Transverse colon (tissue), 4 donors: ENCODE measurements around the gene GNB3. TPM values are rescaled to one million over a fixed set of nuclear protein-coding genes. Genes with fewer than 3 reads are reported as not detected.

Experiments
- DNase-seq: peaks from one replicate; pipeline ENCODE4 v3.0.0-alpha.2; 2019
- H3K27ac ChIP-seq, 4 donors: fragments of 200-600 bp; sonication (generic); 2 replicates each; pipeline ENCODE4 v1.5.1; 2016 to 2018; ENCODE audit warnings: inconsistent platforms in 4 of 4
- H3K27me3 ChIP-seq: fragments of 200-600 bp; sonication (generic); 2 replicates; pipeline ENCODE4 v1.5.1; 2017; ENCODE audit warnings: inconsistent platforms
- H3K36me3 ChIP-seq, 4 donors: fragments of 200-600 bp; sonication (generic); 2 replicates each; pipeline ENCODE4 v1.5.1; 2017 to 2019; ENCODE audit warnings: inconsistent platforms in 4 of 4
- H3K4me1 ChIP-seq, 4 donors: fragments of 200-600 bp; sonication (generic); 2 replicates each; pipeline ENCODE4 v1.5.1; 2017 to 2020; ENCODE audit warnings: inconsistent platforms in 4 of 4
- H3K4me3 ChIP-seq, 4 donors: fragments of 200-600 bp; sonication (generic); 1 replicate in 1 of 4; 2 replicates in 3 of 4; pipeline versions ENCODE4 v1.5.1 to v1.6.1; 2017 to 2019; ENCODE audit warnings: inconsistent platforms in 4 of 4
- H3K9me3 ChIP-seq, 2 donors: fragments of 200-600 bp; sonication (generic); 2 replicates each; pipeline ENCODE4 v1.5.1; 2017 to 2019; ENCODE audit warnings: inconsistent platforms in 2 of 2
- EP300 ChIP-seq: sonication (generic); formaldehyde crosslinking; IDR thresholded peaks from one replicate; pipeline ENCODE4 v1.6.1; 2017; ENCODE audit warnings: antibody characterized with exemption, low read depth
- POLR2A ChIP-seq: fragments of 450-650 bp; IDR thresholded peaks from one replicate; pipeline ENCODE4 v1.6.1; 2016; ENCODE audit warnings: antibody characterized with exemption, mild to moderate bottlenecking, moderate library complexity
- POLR2AphosphoS5 ChIP-seq, 3 donors: sonication (generic); formaldehyde crosslinking; IDR thresholded peaks; one replicate each; pipeline ENCODE4 v1.6.1; 2016; ENCODE audit warnings: antibody characterized with exemption in 3 of 3
- WGBS, 2 donors: methylation state at CpG; one replicate each; pipeline ENCODE4 v1.1.5; 2018; ENCODE audit warnings: low coverage in 1 of 2; 5-methylcytosine and 5-hydroxymethylcytosine counted together
- in situ Hi-C, 4 donors: fragments of 200-750 bp; cut with MboI; loops; one replicate each; pipeline versions ENCODE4 v1.15.0 to v1.15.1; 2017; ENCODE audit warnings: low sequenced_read_pairs in 3 of 4, low pct_ligation_motif_present in 1 of 4, low pct_unique_long_range_greater_than_20kb in 1 of 4
- intact Hi-C: fragments of 100-400 bp; cut with DNase I; formaldehyde crosslinking; loops from one replicate; pipeline ENCODE4 v1.15.1; 2023; ENCODE audit warnings: low total_unique reads
- total RNA-seq, 4 donors: library from RNA; depleted of rRNA; stranded (reverse); fragments of >200 nt; gene quantifications; one replicate each; pipeline ENCODE4 v1.1.0, GENCODE V29; 2016
- TF ChIP-seq, protein P1 (sequence below), 5 experiments: fragments of 200-600 bp in 3 of 5; fragments of 450-650 bp in 2 of 5; sonication (generic) in 3 of 5; IDR thresholded peaks; 1 replicate in 2 of 5; 2 replicates in 3 of 5; pipeline ENCODE4 v1.5.1; 2016 to 2017; ENCODE audit warnings: antibody characterized with exemption in 5 of 5, inconsistent platforms in 3 of 5, mild to moderate bottlenecking in 2 of 5, moderate library complexity in 1 of 5

Gene GNB3
- total RNA-seq, 4 donors from 2014 or later, result 0.14 to 0.32 TPM; not detected in 2

GRCh38 chr12:6836851-6837250, 3.9 kb upstream of the GNB3 start:
- intact Hi-C loops (no loop called here), in situ Hi-C loops (loop anchor here in 2 of 4 donors (25.0 kb wide), 1 partner anchor 100 kb away; no protein-coding TSS in a partner anchor)
- H3K4me3 ChIP-seq, result no peak overlapping the region
- TF ChIP-seq EP300 (no peak), POLR2A (no peak), POLR2AphosphoS5 (IDR thresholded peaks at IDR 0.05) (no peak)
- TF ChIP-seq, protein P1, sequence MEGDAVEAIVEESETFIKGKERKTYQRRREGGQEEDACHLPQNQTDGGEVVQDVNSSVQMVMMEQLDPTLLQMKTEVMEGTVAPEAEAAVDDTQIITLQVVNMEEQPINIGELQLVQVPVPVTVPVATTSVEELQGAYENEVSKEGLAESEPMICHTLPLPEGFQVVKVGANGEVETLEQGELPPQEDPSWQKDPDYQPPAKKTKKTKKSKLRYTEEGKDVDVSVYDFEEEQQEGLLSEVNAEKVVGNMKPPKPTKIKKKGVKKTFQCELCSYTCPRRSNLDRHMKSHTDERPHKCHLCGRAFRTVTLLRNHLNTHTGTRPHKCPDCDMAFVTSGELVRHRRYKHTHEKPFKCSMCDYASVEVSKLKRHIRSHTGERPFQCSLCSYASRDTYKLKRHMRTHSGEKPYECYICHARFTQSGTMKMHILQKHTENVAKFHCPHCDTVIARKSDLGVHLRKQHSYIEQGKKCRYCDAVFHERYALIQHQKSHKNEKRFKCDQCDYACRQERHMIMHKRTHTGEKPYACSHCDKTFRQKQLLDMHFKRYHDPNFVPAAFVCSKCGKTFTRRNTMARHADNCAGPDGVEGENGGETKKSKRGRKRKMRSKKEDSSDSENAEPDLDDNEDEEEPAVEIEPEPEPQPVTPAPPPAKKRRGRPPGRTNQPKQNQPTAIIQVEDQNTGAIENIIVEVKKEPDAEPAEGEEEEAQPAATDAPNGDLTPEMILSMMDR (IDR thresholded peaks at IDR 0.05), result no peak
- H3K27ac ChIP-seq, result no peak overlapping the region
- H3K4me1 ChIP-seq, result no peaks in the 10 kb centered on the region
- DNase-seq, result no peak
- H3K36me3 ChIP-seq, result no peaks in the 10 kb centered on the region
- WGBS, 2 donors, result 86 to 100% methylated on average over 1 to 16 of the region's 16 CpGs
- H3K27me3 ChIP-seq, result no peaks in the 10 kb centered on the region
- no peaks in the 10 kb centered on the region for H3K9me3 ChIP-seq

DNA sequence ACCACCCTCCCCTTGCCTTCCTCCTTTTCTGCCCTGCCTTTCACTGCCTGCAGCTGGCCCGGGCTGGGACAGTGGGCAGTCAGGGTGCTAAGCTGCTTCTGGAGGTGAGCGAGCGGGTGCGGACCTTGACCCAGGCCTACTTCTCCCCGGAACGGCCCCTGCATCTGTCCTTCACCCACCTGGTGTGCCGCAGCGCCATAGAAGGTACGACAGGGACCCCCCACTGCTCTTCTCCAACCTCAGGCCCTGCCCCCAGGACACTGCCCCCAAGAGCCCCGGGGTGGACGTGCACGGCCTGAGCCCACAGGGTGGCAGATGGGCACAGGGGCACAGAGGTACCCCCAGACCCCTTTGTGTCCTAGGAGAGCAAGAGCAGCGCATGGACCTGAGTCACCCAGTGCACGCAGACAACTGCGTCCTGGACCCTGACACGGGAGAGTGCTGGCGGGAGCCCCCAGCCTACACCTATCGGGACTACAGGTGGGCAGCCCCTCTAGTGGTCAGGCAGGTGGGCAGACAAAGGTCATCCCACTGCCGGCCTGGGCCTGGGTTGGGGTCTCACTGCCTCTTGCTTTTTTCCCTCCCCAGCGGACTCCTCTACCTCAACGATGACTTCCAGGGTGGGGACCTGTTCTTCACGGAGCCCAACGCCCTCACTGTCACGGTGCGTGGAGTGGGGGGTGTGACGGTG, 3.2 kb upstream of the GNB3 start:
- Histone ChIP-seq H3K4me3 (no peak overlapping the region), H3K27me3 (no peaks in the 10 kb centered on the region), H3K9me3 (no peaks in the 10 kb centered on the region), H3K36me3 (no peaks in the 10 kb centered on the region), H3K27ac (no peak overlapping the region), H3K4me1 (no peaks in the 10 kb centered on the region)
- in situ Hi-C loops, result loop anchor here in 2 of 4 donors (25.0 kb wide), 1 partner anchor 100 kb away; no protein-coding TSS in a partner anchor
- DNase-seq, result no peak
- no peak for TF ChIP-seq POLR2AphosphoS5 (IDR thresholded peaks at IDR 0.05)
- TF ChIP-seq POLR2A, result no peak
- TF ChIP-seq, protein P1 (IDR thresholded peaks at IDR 0.05), result no peak
- WGBS, 2 donors, result 90% methylated on average over 26 of the region's 26 CpGs; no CpG with 5 or more reads in 1 of the 2 donors
- intact Hi-C loops, result no loop called here

DNA sequence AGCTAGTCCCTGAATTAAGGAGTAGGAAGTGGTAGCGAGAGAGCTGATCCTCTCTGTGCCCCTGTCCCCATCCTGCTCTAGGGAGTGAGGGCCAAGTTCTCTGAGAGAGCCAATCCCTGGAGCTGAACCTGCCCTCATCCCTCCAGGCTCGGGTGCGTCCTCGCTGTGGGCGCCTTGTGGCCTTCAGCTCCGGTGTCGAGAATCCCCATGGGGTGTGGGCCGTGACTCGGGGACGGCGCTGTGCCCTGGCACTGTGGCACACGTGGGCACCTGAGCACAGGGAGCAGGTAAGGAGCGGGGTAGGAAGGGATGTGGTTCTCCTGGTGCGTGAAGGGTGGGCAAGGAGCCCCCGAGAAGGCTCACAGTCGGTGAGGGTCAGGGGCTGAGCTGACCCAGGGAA, 1.9 kb upstream of the GNB3 start:
- no peak overlapping the region for H3K27ac ChIP-seq
- TF ChIP-seq POLR2AphosphoS5 (IDR thresholded peaks at IDR 0.05), result no peak
- no peak for TF ChIP-seq EP300
- TF ChIP-seq, protein P1 (IDR thresholded peaks at IDR 0.05), result no peak
- no peak for TF ChIP-seq POLR2A
- in situ Hi-C loops, result loop anchor here in 2 of 4 donors (25.0 kb wide), 1 partner anchor 102 kb away; no protein-coding TSS in a partner anchor
- no peaks in the 10 kb centered on the region for H3K9me3 ChIP-seq
- no peaks in the 10 kb centered on the region for H3K36me3 ChIP-seq
- no peak for DNase-seq
- no peak overlapping the region for H3K4me3 ChIP-seq
- intact Hi-C loops, result no loop called here
- WGBS, 2 donors, result 80 to 88% methylated on average over 1 to 16 of the region's 16 CpGs
- H3K4me1 ChIP-seq, result no peaks in the 10 kb centered on the region
- no peaks in the 10 kb centered on the region for H3K27me3 ChIP-seq

DNA sequence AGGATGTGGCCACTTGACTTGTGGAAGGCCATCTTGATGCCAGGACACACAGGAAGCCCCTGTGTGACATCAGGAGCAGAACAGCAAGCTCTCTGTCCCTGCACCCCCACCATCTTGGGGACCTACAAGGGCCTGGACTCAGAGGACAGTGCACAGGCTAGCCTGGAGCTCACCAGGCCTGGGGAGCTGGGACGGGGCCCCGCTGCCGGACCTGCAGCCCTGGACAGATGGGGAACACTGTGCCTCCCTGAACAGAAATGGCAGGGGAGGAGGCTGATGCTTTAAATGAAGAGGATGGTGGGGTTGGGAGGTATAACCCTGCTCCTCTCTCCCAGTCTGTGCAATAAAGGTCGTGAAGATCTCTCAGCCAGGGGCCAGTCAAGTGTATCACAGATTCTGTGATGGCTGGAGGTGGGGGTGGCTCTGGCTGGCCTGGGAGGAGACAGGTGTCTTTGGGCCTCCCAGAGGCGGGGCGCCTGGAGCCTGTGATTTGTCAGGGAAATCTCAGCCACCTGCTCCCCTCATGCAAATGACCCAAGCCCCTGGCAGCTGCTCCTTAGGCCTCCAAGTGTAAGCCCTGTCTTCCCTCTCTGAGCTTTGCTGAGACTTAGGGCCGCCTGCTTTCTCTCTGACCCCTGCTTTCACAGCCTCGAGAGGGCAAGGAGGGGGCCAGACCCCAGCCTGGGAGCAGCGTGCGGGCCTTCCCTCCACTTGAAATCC, 1.1 kb upstream of the GNB3 start:
- intact Hi-C loops, result no loop called here
- TF ChIP-seq, protein P1 (IDR thresholded peaks at IDR 0.05), result no peak
- TF ChIP-seq POLR2AphosphoS5 (IDR thresholded peaks at IDR 0.05), result no peak
- 69 to 71% methylated on average over 4 to 10 of the region's 10 CpGs for WGBS, 2 donors

More for the DNA sequence above, 1.1 kb upstream of the GNB3 start:
- no peaks in the 10 kb centered on the region for H3K9me3 ChIP-seq
- no peaks in the 10 kb centered on the region for H3K36me3 ChIP-seq
- H3K27me3 ChIP-seq, result no peaks in the 10 kb centered on the region
- no peaks in the 10 kb centered on the region for H3K4me1 ChIP-seq
- no peak overlapping the region for H3K4me3 ChIP-seq
- DNase-seq, result peak; percentile 77
- H3K27ac ChIP-seq, result peak overlapping the region in 2 of 4 donors; percentile 16 to 46
- in situ Hi-C loops, result loop anchor here in 2 of 4 donors (25.0 kb wide), 1 partner anchor 102 kb away; no protein-coding TSS in a partner anchor
